NCI-H82 treated with DMSO at 0.1 percent for 48 hours (cell line): Measurements from ENCODE around the gene NDST1.
"Not testable (repeated sequence)": the region's sequence is repeated elsewhere in the genome, so short reads cannot be mapped to it uniquely, and the experiment has no call there.

Experiments
- DNase-seq: peaks from one replicate; lab custom pipeline; 2025; ENCODE audit not compliant: unreplicated experiment; lab: John Stamatoyannopoulos, UW

The NDST1 gene

GRCh38 chr5:150506571-150507473 is 1.1 kb upstream of the NDST1 start:
- DNase-seq, result peak; percentile 76

GRCh38 chr5:150508277-150508640 is 328 bp downstream of the NDST1 start:
- no peak for DNase-seq

- no peak for DNase-seq
Measured at GRCh38 chr5:150508828-150509227, 897 bp downstream of the NDST1 start.

- DNase-seq, result no peak
Measured at GRCh38 chr5:150509992-150510391, 2.1 kb downstream of the NDST1 start.

- DNase-seq, result no peak
Measured at GRCh38 chr5:150510460-150511263, 2.7 kb downstream of the NDST1 start.

GRCh38 chr5:150511578-150512367 is 3.8 kb downstream of the NDST1 start:
- DNase-seq, result peak; percentile 41

GRCh38 chr5:150512368-150512747 is 4.4 kb downstream of the NDST1 start:
- no peak for DNase-seq

GRCh38 chr5:150513375-150514309 is 5.7 kb downstream of the NDST1 start:
- no peak for DNase-seq

- DNase-seq, result no peak
Measured at GRCh38 chr5:150514708-150515211, 6.8 kb downstream of the NDST1 start.

GRCh38 chr5:150515446-150515845 is 7.5 kb downstream of the NDST1 start:
- no peak for DNase-seq

GRCh38 chr5:150516011-150516410 is 8.1 kb downstream of the NDST1 start:
- no peak for DNase-seq

GRCh38 chr5:150517272-150518152 is 9.6 kb downstream of the NDST1 start:
- DNase-seq, result no peak

GRCh38 chr5:150518712-150519559 is 11.0 kb downstream of the NDST1 start:
- not testable (repeated sequence) for DNase-seq

- DNase-seq, result no peak
Measured at GRCh38 chr5:150519560-150519945, 11.6 kb downstream of the NDST1 start.

- DNase-seq, result no peak
Measured at GRCh38 chr5:150519978-150520377, 12.0 kb downstream of the NDST1 start.

- DNase-seq, result no peak
Measured at GRCh38 chr5:150520747-150521521, 13.0 kb downstream of the NDST1 start.

- DNase-seq, result no peak
Measured at GRCh38 chr5:150521522-150521817, 13.5 kb downstream of the NDST1 start.
